ENCODE results near the gene TIGD3.

Gene TIGD3

DNA sequence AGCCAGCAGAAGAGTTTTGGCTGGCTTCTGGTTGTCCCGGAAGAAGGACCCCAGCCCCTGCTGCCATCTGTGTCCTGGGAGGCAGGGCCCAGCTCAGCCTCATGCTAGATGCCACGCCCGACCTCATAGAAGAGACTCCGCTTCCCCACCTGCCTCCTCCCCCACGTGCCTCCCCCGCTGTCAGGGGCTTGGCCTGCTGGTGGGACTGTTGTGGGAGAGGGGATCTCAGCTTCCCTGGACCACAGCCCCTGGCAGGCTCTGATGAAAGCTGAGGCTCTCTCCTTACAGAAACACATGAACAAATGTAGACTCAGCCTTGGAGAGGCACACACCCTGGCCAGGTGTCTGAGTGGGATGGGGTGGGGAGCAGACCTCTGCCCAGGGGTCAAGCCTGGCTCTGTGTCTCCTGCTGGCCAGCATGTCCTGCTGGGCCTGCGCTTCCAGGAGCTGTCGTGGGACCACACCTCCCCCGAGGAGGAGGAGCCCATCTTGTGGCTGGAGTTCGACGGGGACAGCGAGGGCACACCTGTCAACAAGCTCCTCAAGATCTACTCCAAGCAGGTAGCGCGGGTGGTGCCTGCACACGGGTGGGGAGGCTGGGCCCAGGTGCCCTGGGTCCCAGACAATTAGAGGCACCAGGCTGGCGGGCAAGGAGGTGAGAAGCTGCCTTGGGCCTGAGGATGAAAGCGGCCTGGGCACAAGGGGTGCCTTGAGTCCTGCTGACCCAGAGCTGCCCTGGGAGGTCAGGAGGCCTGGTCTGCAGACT, 45.9 kb downstream of the TIGD3 start:
- Histone ChIP-seq H3K4me2 (peak overlapping the region in 10 of 11 experiments; percentile 10 to 53 (median 33); a peak in 10 of 22 replicates), H3K36me3 (peaks cover 61 to 82% (median 74%) of the 10 kb centered on the region in 11 experiments), H3K9me3 (replicated peaks in 1 of 11) (no peaks in the 10 kb centered on the region), H3K27me3 (no peaks in the 10 kb centered on the region), H3K4me1 (peaks cover 48 to 70% (median 64%) of the 10 kb centered on the region in 10 experiments), H3K27ac (peak overlapping the region in 10 of 11 experiments; percentile 5 to 54 (median 22); a peak in 15 of 22 replicates), H4K20me1 (peaks cover 0 to 84% (median 15%) of the 10 kb centered on the region in 11 experiments; a peak in 13 of 22 replicates), H3K9ac (peak overlapping the region in 10 of 11 experiments; percentile 33 to 63 (median 42); a peak in 17 of 22 replicates), H3K4me3 (no peak overlapping the region)
- TF ChIP-seq Cebpa-rat (IDR thresholded peaks at IDR 0.05), result no peak

DNA sequence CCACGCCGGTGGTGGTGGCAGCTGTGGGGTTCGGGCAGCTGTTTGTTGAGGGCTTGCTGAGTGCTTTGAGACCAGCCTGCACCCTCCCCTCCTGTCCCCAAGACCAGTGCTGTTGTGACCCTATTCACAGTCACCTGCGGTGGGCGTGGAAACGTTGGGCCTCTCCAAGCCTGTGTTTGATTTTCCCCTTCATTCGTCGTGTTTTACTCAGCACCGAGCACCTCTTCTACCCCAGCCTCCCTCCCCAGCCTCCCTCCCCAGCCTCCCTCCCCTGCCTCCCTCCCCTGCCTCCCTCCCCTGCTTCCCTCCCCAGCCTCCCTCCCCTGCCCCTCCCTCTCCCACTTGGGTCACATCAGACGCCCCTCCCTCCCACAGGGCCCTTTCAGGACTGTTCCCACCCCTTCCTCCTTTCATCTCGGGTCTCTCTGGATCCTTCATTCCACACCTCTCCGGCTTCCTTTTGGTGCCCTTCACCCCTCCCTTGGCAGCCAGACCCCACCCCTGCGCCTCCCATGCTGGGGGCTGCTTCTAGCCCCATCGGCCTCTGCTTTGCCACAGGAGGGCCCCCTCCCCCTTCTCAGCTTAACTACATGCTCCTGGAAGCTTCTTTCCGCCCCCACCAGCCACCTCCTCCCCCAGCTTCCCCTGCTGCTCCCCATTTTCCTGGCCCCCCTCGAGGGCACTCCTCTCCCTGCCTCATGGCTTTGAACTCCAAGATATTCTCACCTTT, 46.7 kb downstream of the TIGD3 start:
- Histone ChIP-seq H3K27ac (peak overlapping the region in 8 of 11 experiments; percentile 25 to 90 (median 64); a peak in 17 of 22 replicates), H3K4me1 (peaks cover 48 to 70% (median 61%) of the 10 kb centered on the region in 10 experiments), H3K9me3 (replicated peaks in 1 of 11) (no peaks in the 10 kb centered on the region), H3K27me3 (no peaks in the 10 kb centered on the region), H3K4me3 (no peak overlapping the region), H3K36me3 (peaks cover 61 to 82% (median 74%) of the 10 kb centered on the region in 11 experiments), H3K4me2 (peak overlapping the region; percentile 10 to 99 (median 92); a peak in 19 of 22 replicates), H3K9ac (peak overlapping the region in 9 of 11 experiments; percentile 33 to 63 (median 39); a peak in 8 of 22 replicates), H4K20me1 (peaks cover 0 to 79% (median 12%) of the 10 kb centered on the region in 11 experiments; a peak in 13 of 22 replicates)
- TF ChIP-seq Cebpa-rat (IDR thresholded peaks at IDR 0.05), result no peak

DNA sequence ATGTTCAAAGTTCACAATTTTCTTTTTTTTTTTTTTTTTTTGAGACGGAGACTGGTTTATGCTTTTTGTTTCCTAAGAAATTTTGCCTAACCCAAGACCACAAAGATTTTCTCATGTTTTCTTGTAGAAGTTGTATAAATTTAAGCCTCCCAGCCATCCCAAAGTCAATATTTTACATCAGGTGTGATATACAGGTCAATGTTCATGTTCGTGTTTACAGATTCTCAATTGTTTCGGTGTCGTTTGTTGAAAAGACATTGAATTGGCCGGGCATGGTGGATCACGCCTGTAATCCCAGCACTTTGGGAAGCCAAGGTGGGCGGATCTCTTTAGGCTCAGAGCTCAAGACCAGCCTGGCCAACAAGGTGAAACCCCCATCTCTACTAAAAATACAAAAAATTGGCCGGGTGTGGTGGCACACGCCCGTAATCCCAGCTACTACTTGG, 47.3 kb downstream of the TIGD3 start:
- Histone ChIP-seq H3K9me3 (replicated peaks in 1 of 11) (no peaks in the 10 kb centered on the region), H3K4me3 (no peak overlapping the region), H3K4me1 (peaks cover 48 to 70% (median 61%) of the 10 kb centered on the region in 10 experiments), H3K4me2 (peak overlapping the region in 9 of 11 experiments; percentile 30 to 99 (median 95); a peak in 17 of 22 replicates), H4K20me1 (peaks cover 0 to 73% (median 6%) of the 10 kb centered on the region in 11 experiments; a peak in 12 of 22 replicates), H3K27ac (peak overlapping the region in 8 of 11 experiments; percentile 44 to 90 (median 81); a peak in 16 of 22 replicates), H3K9ac (peak overlapping the region in 5 of 11 experiments; percentile 5 to 49 (median 36); a peak in 2 of 22 replicates), H3K27me3 (no peaks in the 10 kb centered on the region), H3K36me3 (peaks cover 63 to 82% (median 74%) of the 10 kb centered on the region in 11 experiments)
- TF ChIP-seq Cebpa-rat (IDR thresholded peaks at IDR 0.05), result no peak

DNA sequence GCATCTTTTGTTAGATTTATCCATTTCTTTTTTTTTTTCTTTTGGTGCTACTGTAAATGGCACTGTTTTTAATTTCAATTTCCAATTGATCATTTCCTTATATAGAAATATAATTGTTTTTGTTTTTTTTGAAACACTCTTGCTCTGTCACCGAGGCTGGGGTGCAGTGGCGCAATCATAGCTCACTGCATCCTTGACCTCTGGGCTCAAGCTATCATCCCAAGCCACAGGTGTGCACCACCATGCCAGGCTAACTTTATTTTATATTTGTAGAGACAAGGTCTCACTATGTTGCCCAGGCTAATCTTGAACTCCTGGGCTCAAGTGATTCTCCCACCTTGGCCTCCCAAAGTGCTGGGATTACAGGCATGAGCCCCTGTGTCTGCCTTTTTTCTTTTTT, 48.2 kb downstream of the TIGD3 start:
- H3K4me1 ChIP-seq, result peaks cover 55 to 79% (median 70%) of the 10 kb centered on the region in 10 experiments
- H3K27ac ChIP-seq, result peak overlapping the region in 9 of 11 experiments; percentile 71 to 90 (median 84); a peak in 17 of 22 replicates
- TF ChIP-seq Cebpa-rat (IDR thresholded peaks at IDR 0.05), result peak in 1 of 11 experiments; percentile 28; a peak in 1 of 22 replicates
- peaks cover 0 to 64% (median 5%) of the 10 kb centered on the region in 11 experiments; a peak in 11 of 22 replicates for H4K20me1 ChIP-seq
- H3K9me3 ChIP-seq (replicated peaks in 1 of 11), result no peaks in the 10 kb centered on the region
- peaks cover 59 to 79% (median 69%) of the 10 kb centered on the region in 11 experiments for H3K36me3 ChIP-seq
- peak overlapping the region; percentile 88 to 99 (median 95) for H3K4me2 ChIP-seq
- H3K9ac ChIP-seq, result peak overlapping the region in 8 of 11 experiments; percentile 24 to 79 (median 74); a peak in 12 of 22 replicates
- H3K27me3 ChIP-seq, result no peaks in the 10 kb centered on the region
- no peak overlapping the region for H3K4me3 ChIP-seq

DNA sequence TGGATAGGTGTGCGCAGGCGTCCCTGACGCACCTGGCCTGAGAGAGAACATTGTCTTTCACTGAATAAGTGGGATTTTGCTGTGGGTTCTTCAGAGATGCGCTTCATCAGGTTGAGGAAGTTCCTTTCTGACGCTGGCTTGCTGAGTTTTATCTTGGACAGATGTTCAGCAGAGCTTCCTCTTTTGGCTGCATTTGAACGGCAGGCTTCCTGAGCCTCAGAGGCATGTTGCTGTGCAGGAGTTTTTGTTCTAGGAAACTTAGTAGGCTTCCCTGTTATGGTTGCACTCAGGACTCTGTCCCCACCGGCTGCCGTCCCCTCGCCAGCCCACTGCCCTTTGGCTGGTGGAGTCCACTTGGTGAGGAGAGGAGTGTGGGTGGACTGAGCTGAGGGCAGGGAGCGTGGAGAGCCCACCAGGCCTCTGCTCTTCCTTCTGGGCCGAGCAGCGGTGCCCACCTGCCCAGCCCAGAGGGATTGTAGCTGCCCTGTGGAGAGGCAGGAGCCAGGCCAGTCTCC, 49.1 kb downstream of the TIGD3 start:
- peak overlapping the region; percentile 88 to 99 (median 95) for H3K4me2 ChIP-seq
- no peaks in the 10 kb centered on the region for H3K27me3 ChIP-seq
- peaks cover 63 to 87% (median 78%) of the 10 kb centered on the region in 10 experiments for H3K4me1 ChIP-seq
- H3K9me3 ChIP-seq (replicated peaks in 1 of 11), result no peaks in the 10 kb centered on the region
- H3K36me3 ChIP-seq, result peaks cover 56 to 77% (median 66%) of the 10 kb centered on the region in 11 experiments
- H3K9ac ChIP-seq, result peak overlapping the region; percentile 56 to 79 (median 74); a peak in 21 of 22 replicates
- peak overlapping the region in 9 of 10 experiments; percentile 23 to 56 (median 40); a peak in 14 of 20 replicates for H3K4me3 ChIP-seq
- no peak for TF ChIP-seq Cebpa-rat (IDR thresholded peaks at IDR 0.05)
- H3K27ac ChIP-seq, result peak overlapping the region; percentile 62 to 90 (median 83)
- H4K20me1 ChIP-seq, result peaks cover 0 to 62% (median 5%) of the 10 kb centered on the region in 11 experiments; a peak in 10 of 22 replicates

DNA sequence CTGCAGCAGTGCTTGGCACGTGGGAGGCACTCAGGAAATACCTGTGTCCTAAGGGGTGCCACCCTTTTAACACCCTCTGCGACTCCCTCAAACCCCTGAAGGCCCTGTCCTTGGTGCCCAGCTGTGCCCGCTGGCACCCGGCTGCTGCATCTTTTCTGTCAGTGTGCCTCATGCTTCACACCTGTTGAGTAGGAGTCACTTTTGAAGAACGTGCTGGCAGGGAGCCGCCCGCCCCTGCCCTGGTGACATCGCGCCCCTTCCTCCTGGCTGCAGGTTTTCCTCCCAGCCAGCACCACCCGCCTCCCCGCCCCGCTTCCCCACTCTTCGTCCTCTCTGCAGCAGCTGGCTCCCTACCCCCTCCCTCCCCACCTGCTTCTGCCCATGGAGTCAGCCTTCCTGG, 49.7 kb downstream of the TIGD3 start:
- H3K9ac ChIP-seq, result peak overlapping the region; percentile 56 to 79 (median 74); a peak in 21 of 22 replicates

DNA sequence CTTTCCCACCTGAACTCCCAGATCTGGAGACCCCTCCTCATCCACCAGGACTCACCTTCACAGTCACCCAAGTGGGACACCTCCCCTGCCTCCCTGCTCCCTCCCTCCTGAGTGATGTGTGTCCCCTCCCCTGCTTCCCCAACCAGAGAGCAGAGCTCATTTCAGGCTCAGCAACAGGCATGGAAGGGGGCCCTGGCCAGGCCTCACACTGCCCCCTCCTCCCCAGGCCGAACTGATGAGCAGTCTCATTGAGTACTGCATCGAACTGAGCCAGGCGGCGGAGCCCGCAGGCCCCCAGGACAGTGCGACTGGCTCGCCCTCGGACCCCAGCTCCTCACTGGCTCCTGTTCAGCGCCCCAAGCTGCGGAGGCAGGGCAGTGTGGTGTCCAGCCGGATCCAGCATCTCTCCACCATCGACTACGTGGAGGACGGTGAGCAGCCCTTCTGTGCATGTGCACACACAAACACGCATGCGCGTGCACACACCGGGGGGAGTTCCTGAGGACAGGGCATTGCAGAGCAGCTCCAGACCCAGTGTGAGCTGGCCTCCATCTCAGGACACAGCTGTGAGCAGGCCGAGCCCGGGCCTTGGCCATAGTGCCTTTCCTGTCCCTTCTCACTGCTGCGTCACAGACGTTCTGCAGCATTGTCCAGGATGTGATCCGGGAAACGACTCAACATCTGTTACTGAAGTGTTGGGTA, 50.2 kb downstream of the TIGD3 start:
- Histone ChIP-seq H3K9me3 (replicated peaks in 1 of 11) (no peaks in the 10 kb centered on the region), H3K4me1 (peaks cover 62 to 97% (median 88%) of the 10 kb centered on the region in 10 experiments), H3K27me3 (no peaks in the 10 kb centered on the region), H3K9ac (peak overlapping the region; percentile 56 to 79 (median 74); a peak in 18 of 22 replicates), H3K27ac (peak overlapping the region in 10 of 11 experiments; percentile 62 to 90 (median 84); a peak in 19 of 22 replicates), H3K4me3 (no peak overlapping the region; a peak in 4 of 20 replicates), H3K36me3 (peaks cover 57 to 77% (median 69%) of the 10 kb centered on the region in 11 experiments), H3K4me2 (peak overlapping the region; percentile 88 to 99 (median 95)), H4K20me1 (peaks cover 0 to 60% (median 5%) of the 10 kb centered on the region in 11 experiments; a peak in 10 of 22 replicates)
- TF ChIP-seq Cebpa-rat (IDR thresholded peaks at IDR 0.05), result no peak

More for the DNA sequence above, 49.7 kb downstream of the TIGD3 start:
- Histone ChIP-seq H3K36me3 (peaks cover 57 to 77% (median 69%) of the 10 kb centered on the region in 11 experiments), H4K20me1 (peaks cover 0 to 64% (median 5%) of the 10 kb centered on the region in 11 experiments; a peak in 10 of 22 replicates), H3K4me1 (peaks cover 66 to 93% (median 84%) of the 10 kb centered on the region in 10 experiments), H3K9me3 (replicated peaks in 1 of 11) (no peaks in the 10 kb centered on the region), H3K27me3 (no peaks in the 10 kb centered on the region), H3K27ac (peak overlapping the region; percentile 62 to 90 (median 83)), H3K4me3 (peak overlapping the region in 9 of 10 experiments; percentile 23 to 56 (median 40); a peak in 14 of 20 replicates), H3K4me2 (peak overlapping the region; percentile 88 to 99 (median 95))
- TF ChIP-seq Cebpa-rat (IDR thresholded peaks at IDR 0.05), result no peak

All from BLaER1 treated with 17β-estradiol and CSF1 and Interleukin-3, amounts not matched to agents 10 nM and 100 nM (cell line).